Epithelial cell of proximal tubule (primary cell): ENCODE data around the gene COL6A2. TPM values are rescaled to one million over a fixed set of nuclear protein-coding genes. Genes with fewer than 3 reads are reported as not detected.
"Not testable (repeated sequence)": the region's sequence is repeated elsewhere in the genome, so short reads cannot be mapped to it uniquely, and the experiment has no call there.

Experiments
- DNase-seq: peaks from one replicate; pipeline ENCODE4 v3.0.0-alpha.2; 2011; ENCODE audit warnings: low read depth
- H3K4me3 ChIP-seq: 2 replicates; pipeline ENCODE4 v1.5.1; 2011; ENCODE audit warnings: low read depth, mild to moderate bottlenecking, low read length
- CTCF ChIP-seq: conservative IDR thresholded peaks from 2 replicates; pipeline ENCODE4 v1.5.1; 2012; ENCODE audit warnings: low read depth, mild to moderate bottlenecking, low read length
- total RNA-seq: library from RNA; depleted of rRNA; stranded (reverse); fragments of >200 nt; gene quantifications from 2 replicates; pipeline ENCODE4 v1.2.3, GENCODE V29; 2015

Gene COL6A2
- total RNA-seq, 1 donor from 2014 or later = 138 TPM

- H3K4me3 ChIP-seq = no peak overlapping the region
- TF ChIP-seq CTCF = no peak
- no peak for DNase-seq
Observed at GRCh38 chr21:46168659-46169386, 70.9 kb downstream of the COL6A2 start.

DNA sequence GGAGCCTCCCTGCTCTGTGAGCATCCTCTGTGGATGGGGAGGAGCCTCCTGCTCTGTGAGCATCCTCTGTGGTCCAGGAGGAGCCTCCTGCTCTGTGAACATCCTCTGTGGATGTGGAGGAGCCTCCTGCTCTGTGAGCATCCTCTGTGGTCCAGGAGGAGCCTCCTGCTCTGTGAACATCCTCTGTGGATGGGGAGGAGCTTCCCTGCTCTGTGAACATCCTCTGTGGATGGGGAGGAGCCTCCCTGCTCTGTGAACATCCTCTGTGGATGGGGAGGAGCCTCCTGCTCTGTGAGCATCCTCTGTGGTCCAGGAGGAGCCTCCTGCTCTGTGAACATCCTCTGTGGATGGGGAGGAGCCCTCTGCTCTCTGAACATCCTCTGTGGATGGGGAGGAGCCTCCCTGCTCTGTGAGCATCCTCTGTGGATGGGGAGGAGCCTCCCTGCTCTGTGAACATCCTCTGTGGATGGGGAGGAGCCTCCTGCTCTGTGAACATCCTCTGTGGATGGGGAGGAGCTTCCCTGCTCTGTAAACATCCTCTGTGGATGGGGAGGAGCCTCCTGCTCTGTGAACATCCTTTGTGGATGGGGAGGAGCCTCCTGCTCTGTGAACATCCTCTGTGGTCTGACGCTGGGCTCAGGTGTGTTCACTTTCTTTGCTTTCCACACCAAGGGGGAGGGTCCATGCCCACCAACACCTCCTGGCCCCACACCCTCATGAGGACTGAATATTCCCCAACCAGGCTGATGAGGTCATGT, 72.7 kb downstream of the COL6A2 start:
- not testable (repeated sequence) for H3K4me3 ChIP-seq, DNase-seq

- no peak for DNase-seq
Observed at GRCh38 chr21:46171585-46171984, 73.7 kb downstream of the COL6A2 start.

DNA sequence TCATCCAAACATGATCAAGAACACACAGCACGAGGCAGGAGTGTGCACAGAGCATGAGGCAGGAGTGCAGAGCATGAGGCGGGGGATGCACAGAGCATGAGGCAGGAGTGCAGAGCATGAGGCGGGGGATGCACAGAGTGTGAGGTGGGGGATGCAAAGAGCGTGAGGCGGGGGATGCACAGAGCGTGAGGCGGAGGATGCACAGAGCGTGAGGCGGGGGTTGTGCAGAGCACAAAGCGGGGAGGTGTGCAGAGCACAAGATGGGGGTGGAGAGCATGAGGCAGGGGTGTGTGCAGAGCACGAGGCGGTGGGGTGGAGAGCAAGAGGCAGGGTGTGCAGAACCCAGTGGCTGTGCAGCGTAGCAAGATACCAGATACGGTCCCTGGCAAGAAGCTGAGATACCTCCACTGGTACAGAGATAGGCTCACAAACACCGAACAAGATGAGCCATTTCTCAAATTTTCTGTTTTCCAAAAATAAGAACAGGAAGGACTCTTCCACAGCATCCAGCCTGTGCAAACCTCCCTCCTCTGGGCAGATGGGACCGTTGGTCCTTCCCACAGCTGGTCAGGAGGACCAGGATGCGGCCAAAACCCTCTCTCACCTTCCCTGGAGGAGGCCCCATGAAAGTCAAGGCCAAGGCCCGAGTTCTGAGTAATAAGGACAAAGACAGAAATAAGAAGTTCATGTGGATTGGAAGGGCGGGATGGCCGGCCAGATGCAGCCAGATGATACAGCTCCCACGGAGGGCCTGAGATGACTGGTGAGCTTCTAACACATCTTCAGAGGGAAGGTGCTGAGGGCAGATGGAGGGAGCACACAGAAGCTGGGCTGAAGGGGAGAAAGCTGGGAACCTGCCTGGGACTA, 74.3 kb downstream of the COL6A2 start:
- TF ChIP-seq CTCF = no peak
- DNase-seq = no peak
- H3K4me3 ChIP-seq = no peak overlapping the region

More at GRCh38 chr21:46171585-46171984, 73.7 kb downstream of the COL6A2 start:
- no peak for TF ChIP-seq CTCF
- no peak overlapping the region for H3K4me3 ChIP-seq

DNA sequence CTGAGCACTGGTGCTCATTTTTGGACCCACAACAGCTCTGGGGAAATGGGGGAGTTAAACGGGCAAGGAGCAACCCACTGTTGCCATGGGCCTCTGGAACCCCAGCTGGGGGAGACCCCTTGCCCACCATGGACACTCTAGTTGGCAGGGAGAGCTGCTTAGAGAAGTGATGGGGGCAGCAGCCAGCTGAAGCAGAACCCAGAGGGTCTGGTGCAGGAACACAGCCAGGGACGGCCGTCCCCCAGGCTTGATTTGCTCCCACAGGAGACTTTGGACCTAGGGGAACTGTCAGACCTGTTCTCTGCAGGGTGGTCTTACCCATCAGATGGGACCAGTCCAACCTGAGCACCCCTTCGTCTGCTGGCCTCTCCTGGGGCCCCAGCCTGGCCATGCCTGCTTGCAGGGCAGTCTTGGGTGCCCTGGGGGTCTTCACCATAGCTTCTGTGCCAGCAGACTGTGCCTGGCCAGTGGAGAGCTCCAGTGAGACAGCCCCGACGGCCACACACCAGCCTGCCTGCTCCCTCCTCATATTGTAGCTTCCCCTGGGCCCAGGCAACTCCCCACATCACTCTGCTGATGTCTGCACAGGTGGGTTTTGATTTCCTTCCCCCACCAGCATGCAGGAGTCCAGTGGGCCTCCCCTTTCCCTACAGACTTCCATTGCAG, 75.1 kb downstream of the COL6A2 start:
- no peak for DNase-seq
- TF ChIP-seq CTCF = no peak
- no peak overlapping the region for H3K4me3 ChIP-seq

DNA sequence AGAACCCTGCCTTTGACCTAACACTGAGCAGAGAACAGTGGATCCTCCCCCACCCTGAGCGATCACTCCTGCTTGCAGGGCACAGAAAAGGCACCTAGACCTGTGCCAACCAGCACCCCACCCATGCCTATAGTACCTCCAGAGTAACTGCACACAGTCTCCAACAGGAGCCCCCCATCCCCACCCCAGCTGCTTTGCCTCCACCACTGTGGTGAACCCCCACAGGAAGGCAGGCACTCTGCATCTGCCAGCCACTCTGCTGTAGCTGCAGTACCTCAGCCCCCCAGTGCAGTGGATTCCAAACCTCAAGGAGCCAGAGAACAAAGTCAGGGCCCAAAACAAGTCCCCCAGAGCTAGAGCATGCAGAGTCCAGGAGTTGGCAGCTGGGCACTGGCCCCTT, 75.7 kb downstream of the COL6A2 start:
- no peak overlapping the region for H3K4me3 ChIP-seq
- TF ChIP-seq CTCF = no peak
- no peak for DNase-seq

DNA sequence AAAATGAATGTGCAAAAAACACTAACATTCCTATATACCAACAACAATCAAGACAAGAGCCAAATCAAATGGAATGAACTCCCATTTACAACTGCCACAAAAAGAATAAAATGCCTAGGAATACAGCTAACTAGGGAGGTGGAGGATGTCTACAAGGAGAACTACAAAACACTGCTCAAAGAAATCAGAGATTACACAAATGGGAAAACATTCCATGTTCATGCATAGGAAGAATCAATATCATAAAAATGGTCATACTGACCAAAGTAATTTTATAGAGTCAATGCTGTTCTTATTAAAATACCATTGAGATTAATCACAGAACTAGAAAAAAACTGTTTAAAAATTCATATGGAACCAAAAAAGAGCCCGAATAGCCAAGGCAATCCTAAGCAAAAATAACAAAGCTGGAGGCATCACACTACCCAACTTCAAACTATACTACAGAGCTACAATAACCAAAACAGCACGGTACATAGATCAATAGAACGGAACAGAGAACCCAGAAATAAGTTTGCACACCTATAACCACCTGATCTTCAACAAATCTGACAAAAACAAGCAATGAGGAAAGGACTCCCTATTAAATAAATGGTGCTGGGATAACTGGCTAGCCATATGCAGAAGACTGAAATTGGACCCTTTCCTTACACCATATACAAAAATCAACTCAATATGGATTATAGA, 78.7 kb downstream of the COL6A2 start:
- not testable (repeated sequence) for DNase-seq

More for the DNA sequence above, 78.7 kb downstream of the COL6A2 start:
- not testable (repeated sequence) for H3K4me3 ChIP-seq
